Colonic mucosa (tissue), 4 donors: ENCODE results near the gene GPATCH4. TPM values are rescaled to one million over a fixed set of nuclear protein-coding genes. Genes with fewer than 3 reads are reported as not detected.

Source experiments
- DNase-seq: peaks from one replicate; pipeline ENCODE4 v3.0.0-alpha.2; 2020
- H3K27ac ChIP-seq: fragments of 200-600 bp; one replicate; pipeline ENCODE4 v1.8.0; 2021
- H3K27me3 ChIP-seq: fragments of 200-600 bp; one replicate; pipeline ENCODE4 v1.8.0; 2021
- H3K36me3 ChIP-seq: fragments of 200-600 bp; one replicate; pipeline ENCODE4 v1.8.0; 2021
- H3K4me1 ChIP-seq: fragments of 200-600 bp; one replicate; pipeline ENCODE4 v1.8.0; 2021; ENCODE audit warnings: mild to moderate bottlenecking
- H3K4me3 ChIP-seq: fragments of 200-600 bp; one replicate; pipeline ENCODE4 v1.8.0; 2021
- H3K9ac ChIP-seq, 2 donors: one replicate each; pipeline ENCODE4 v1.7.0; 2013; ENCODE audit warnings: control low read depth in 2 of 2, low read depth in 2 of 2, low read length in 2 of 2
- H3K9me3 ChIP-seq: fragments of 200-600 bp; one replicate; pipeline ENCODE4 v1.8.0; 2021
- CTCF ChIP-seq: fragments of 200-600 bp; IDR thresholded peaks from one replicate; pipeline ENCODE4 v1.8.0; 2022; ENCODE audit warnings: antibody characterized with exemption, mild to moderate bottlenecking
- intact Hi-C: fragments of 100-400 bp; cut with DNase I; formaldehyde crosslinking; loops from one replicate; pipeline ENCODE4 v1.14.1; 2022
- total RNA-seq, 2 donors: library from RNA; stranded (reverse); fragmentation: NEBNext Ultra II Directional in 1 of 2; extraction: Animal tissue kit (Norgen Biotek cat#: 25700) in 1 of 2; gene quantifications; one replicate each; pipeline ENCODE4 v1.2.1, GENCODE V29; 2021
- donor health status: healthy.
- donor health status: DM: no; HTN: no; CAD: no.
- donor health status: DM: no; HTN: no; CAD: no.

Gene GPATCH4
- total RNA-seq, 2 donors from 2014 or later, result 12.3 to 31.3 TPM

GRCh38 chr1:156544592-156545102 is 56.6 kb downstream of the GPATCH4 start:
- no peaks in the 10 kb centered on the region for H3K4me1 ChIP-seq
- H3K36me3 ChIP-seq, result no peaks in the 10 kb centered on the region
- no peak overlapping the region for H3K4me3 ChIP-seq
- no peak for TF ChIP-seq CTCF
- no peak overlapping the region for H3K9ac ChIP-seq
- H3K9me3 ChIP-seq, result no peaks in the 10 kb centered on the region
- intact Hi-C loops, result no loop called here
- DNase-seq, result no peak
- no peaks in the 10 kb centered on the region for H3K27me3 ChIP-seq
- H3K27ac ChIP-seq, result no peak overlapping the region

Other genes starting within 250 kb of the GPATCH4 start
- under 1 TPM in 1 of 2 donors, not detected in 1; 0.12 TPM for gene RHBG, start 232.3 kb downstream of the GPATCH4 start, total RNA-seq
- gene MEF2D, start 100.7 kb downstream of the GPATCH4 start, total RNA-seq, result 10 to 100 TPM; 32.3 to 49.9 TPM
- gene IQGAP3, start 28.9 kb downstream of the GPATCH4 start, total RNA-seq, result 10 to 100 TPM; 13.6 to 57.9 TPM
- not detected for gene TTC24, start 21.8 kb downstream of the GPATCH4 start, total RNA-seq
- gene NAXE, start 9.7 kb downstream of the GPATCH4 start, total RNA-seq, result 10 to 100 TPM; 68.4 to 99.8 TPM
- under 1 TPM in 1 of 2 donors, not detected in 1; 0.96 TPM for gene HAPLN2, start 17.9 kb upstream of the GPATCH4 start, total RNA-seq
- gene BCAN, start 40.6 kb upstream of the GPATCH4 start, total RNA-seq, result under 1 TPM in 1 of 2 donors, not detected in 1; 0.37 TPM
- 1 to 10 TPM; 5.3 to 8.1 TPM for gene NES, start 75.9 kb upstream of the GPATCH4 start, total RNA-seq
- 1 to 10 TPM; 1.2 to 1.4 TPM for gene CRABP2, start 104.1 kb upstream of the GPATCH4 start, total RNA-seq
- gene METTL25B, start 127.0 kb upstream of the GPATCH4 start, total RNA-seq, result 10 to 100 TPM; 31.3 to 51.9 TPM
- 10 to 100 TPM; 23.4 to 30.0 TPM for gene ISG20L2, start 127.3 kb upstream of the GPATCH4 start, total RNA-seq
- 10 to 100 TPM; 39.1 to 86.7 TPM for gene MRPL24, start 139.6 kb upstream of the GPATCH4 start, total RNA-seq
- 100 to 1,000 TPM; 215 to 438 TPM for gene HDGF, start 150.2 kb upstream of the GPATCH4 start, total RNA-seq
- gene PRCC, start 166.1 kb upstream of the GPATCH4 start, total RNA-seq, result 10 to 100 TPM; 57.1 to 58.7 TPM
- 1 to 10 TPM; 1.9 to 3.1 TPM for gene SH2D2A, start 215.4 kb upstream of the GPATCH4 start, total RNA-seq